PC-3 (cell line): Measurements from ENCODE around the gene MREG. TPM values are rescaled to one million over a fixed set of nuclear protein-coding genes. Genes with fewer than 3 reads are reported as not detected.

ENCODE experiments used
- ATAC-seq: fragments of 200-7000 bp; cut with Tn5 transposase; 2 replicates; pipeline ENCODE4 v1.9.1; 2020; ENCODE audit warnings: mild to moderate bottlenecking, moderate library complexity
- BruUV-seq: library from RNA; stranded (reverse); fragments of 400-500 nt; replicated peaks from 2 replicates; lab custom pipeline; 2021; lab: Mats Ljungman, UMichigan
- CTCF ChIA-PET: fragments of 300-600 bp; sonication (Branson Sonifier 250); formaldehyde crosslinking; loops from one replicate; lab custom pipeline; 2022; ENCODE audit warnings: antibody characterized with exemption; lab: Charles Lee
- POLR2A ChIA-PET: fragments of 300-600 bp; sonication (Branson Sonifier 250); formaldehyde crosslinking; loops from one replicate; lab custom pipeline; 2022; ENCODE audit warnings: antibody characterized with exemption; ENCODE audit not compliant: unreplicated experiment; lab: Charles Lee
- DNase-seq: peaks from one replicate; pipeline ENCODE4 v3.0.0-alpha.2; 2015
- H2AFZ ChIP-seq: fragments of 300-600 bp; sonication (generic); 2 replicates; pipeline ENCODE4 v1.6.0; 2016; ENCODE audit warnings: antibody characterized with exemption, low read length
- H3F3A ChIP-seq: fragments of 300-600 bp; sonication (generic); one replicate; pipeline ENCODE4 v1.6.0; 2017; ENCODE audit warnings: antibody characterized with exemption, low read length, control low read depth, mild to moderate bottlenecking; ENCODE audit not compliant: unreplicated experiment
- H3K27ac ChIP-seq: fragments of 300-600 bp; sonication (generic); 2 replicates; pipeline ENCODE4 v1.5.1; 2016; ENCODE audit warnings: mild to moderate bottlenecking, low read length
- H3K27me3 ChIP-seq: fragments of 300-600 bp; sonication (generic); 2 replicates; pipeline ENCODE4 v1.6.1; 2016; ENCODE audit warnings: low read length, mixed read lengths
- H3K36me3 ChIP-seq: fragments of 300-600 bp; sonication (generic); 2 replicates; pipeline ENCODE4 v1.6.1; 2016; ENCODE audit warnings: low read depth, mixed run types, low read length, mixed read lengths
- H3K4me1 ChIP-seq: fragments of 300-600 bp; sonication (generic); 2 replicates; pipeline ENCODE4 v1.5.1; 2016; ENCODE audit warnings: low read length; ENCODE audit not compliant: insufficient read depth
- H3K4me2 ChIP-seq: fragments of 300-600 bp; sonication (generic); 2 replicates; pipeline ENCODE4 v1.6.0; 2016; ENCODE audit warnings: low read length
- H3K4me3 ChIP-seq: fragments of 300-600 bp; sonication (generic); 2 replicates; pipeline ENCODE4 v1.5.1; 2016; ENCODE audit warnings: mild to moderate bottlenecking, low read length, mixed read lengths
- H3K79me2 ChIP-seq: fragments of 300-600 bp; sonication (generic); 2 replicates; pipeline ENCODE4 v1.6.1; 2017; ENCODE audit warnings: low read length, mixed read lengths
- H3K9ac ChIP-seq: fragments of 300-600 bp; sonication (generic); 2 replicates; pipeline ENCODE4 v1.6.0; 2016; ENCODE audit warnings: mild to moderate bottlenecking, low read length
- H3K9me2 ChIP-seq: fragments of 300-600 bp; sonication (generic); replicated peaks from 2 replicates; pipeline ENCODE4 v1.6.1; 2016; ENCODE audit warnings: mixed run types, low read length, mixed read lengths
- H3K9me3 ChIP-seq: fragments of 300-600 bp; sonication (generic); 2 replicates; pipeline ENCODE4 v1.6.1; 2016; ENCODE audit warnings: low read length, mixed read lengths
- H4K20me1 ChIP-seq: fragments of 300-600 bp; sonication (generic); 2 replicates; pipeline ENCODE4 v1.6.1; 2016; ENCODE audit warnings: low read length, mixed read lengths
- CTCF ChIP-seq: fragments of 300-600 bp; sonication (generic); conservative IDR thresholded peaks from 2 replicates; pipeline ENCODE4 v1.5.1; 2017; ENCODE audit warnings: antibody characterized with exemption, low read depth, mild to moderate bottlenecking, low read length
- EZH2 ChIP-seq: fragments of 300-600 bp; sonication (generic); IDR thresholded peaks from one replicate; pipeline ENCODE4 v1.6.1; 2017; ENCODE audit warnings: antibody characterized with exemption, mild to moderate bottlenecking, low read length; ENCODE audit not compliant: unreplicated experiment
- EZH2phosphoT487 ChIP-seq: fragments of 300-600 bp; sonication (generic); IDR thresholded peaks from 2 replicates; pipeline ENCODE4 v1.6.1; 2018; ENCODE audit warnings: mild to moderate bottlenecking, antibody characterized with exemption, low read length, borderline replicate concordance
- intact Hi-C: fragments of 100-400 bp; cut with micrococcal nuclease; formaldehyde crosslinking; loops from 2 replicates; pipeline ENCODE4 v1.9.0; 2023
- total RNA-seq: library from RNA; depleted of rRNA; stranded (reverse); fragments of >200 nt; gene quantifications from 2 replicates; pipeline ENCODE4 v1.2.3, GENCODE V29; 2014

The MREG gene
- total RNA-seq, 1 experiment from 2014 or later: 24.4 TPM

GRCh38 chr2:216033403-216033802 lies 20.1 kb upstream of the MREG start:
- intact Hi-C loops: loop anchor here (2.0 to 5.0 kb wide), 2 partner anchors 34 to 77 kb away; no protein-coding TSS in a partner anchor
- Histone ChIP-seq H3K9me2 (no peaks in the 10 kb centered on the region), H3F3A (no peaks in the 10 kb centered on the region), H3K27ac (no peak overlapping the region), H4K20me1 (no peaks in the 10 kb centered on the region), H3K36me3 (no peaks in the 10 kb centered on the region), H3K4me3 (no peak overlapping the region), H3K9ac (no peak overlapping the region), H3K27me3 (no peaks in the 10 kb centered on the region), H3K9me3 (no peaks in the 10 kb centered on the region), H3K4me2 (no peak overlapping the region), H2AFZ (no peak overlapping the region), H3K4me1 (peaks cover 13% of the 10 kb centered on the region), H3K79me2 (no peaks in the 10 kb centered on the region)
- TF ChIP-seq EZH2phosphoT487: no peak
- TF ChIP-seq EZH2: no peak
- TF ChIP-seq CTCF: no peak
- ChIA-PET CTCF (interaction anchor here (1.0 kb wide), 1 partner anchor 83 kb away, joined by 6 read pairs; no protein-coding TSS in a partner anchor), POLR2A (no interaction called here)
- ATAC-seq (no peak), DNase-seq (no peak)
- BruUV-seq: no TSS peak

- Histone ChIP-seq H3K9me3 (no peaks in the 10 kb centered on the region), H3K27ac (peak overlapping the region; percentile 8; the same call in 1 of the 2 replicates), H3K36me3 (no peaks in the 10 kb centered on the region), H3K27me3 (no peaks in the 10 kb centered on the region), H3K4me3 (no peak overlapping the region), H3K9me2 (no peaks in the 10 kb centered on the region), H3K4me2 (peak overlapping the region; percentile 23), H3K4me1 (peaks cover 13% of the 10 kb centered on the region), H3K79me2 (no peaks in the 10 kb centered on the region), H2AFZ (no peak overlapping the region), H3K9ac (no peak overlapping the region), H4K20me1 (no peaks in the 10 kb centered on the region), H3F3A (no peaks in the 10 kb centered on the region)
- DNase-seq (peak; percentile 49), ATAC-seq (peak; percentile 78)
- CTCF ChIA-PET: interaction anchor here (0.5 to 0.7 kb wide), 2 partner anchors 9 to 446 kb away, joined by 3 to 5 read pairs; no protein-coding TSS in a partner anchor
- POLR2A ChIA-PET: no interaction called here
- no TSS peak for BruUV-seq
- no peak for TF ChIP-seq EZH2
- no peak for TF ChIP-seq EZH2phosphoT487
- TF ChIP-seq CTCF: no peak
- intact Hi-C loops: loop anchor here (2.0 to 5.0 kb wide), 2 partner anchors 35 to 79 kb away; no protein-coding TSS in a partner anchor
Observed at GRCh38 chr2:216031960-216032689, 18.8 kb upstream of the MREG start.

- no peaks in the 10 kb centered on the region for H3K79me2 ChIP-seq
- no peak overlapping the region for H3K4me2 ChIP-seq
- no peaks in the 10 kb centered on the region for H3K9me2 ChIP-seq
- H3K27me3 ChIP-seq: no peaks in the 10 kb centered on the region
- H3K9me3 ChIP-seq: no peaks in the 10 kb centered on the region
- H3F3A ChIP-seq: no peaks in the 10 kb centered on the region
- H3K4me3 ChIP-seq: no peak overlapping the region
- no peak overlapping the region for H2AFZ ChIP-seq
- no peak overlapping the region for H3K27ac ChIP-seq
- intact Hi-C loops: loop anchor here (5.0 kb wide), 1 partner anchor 37 kb away; no protein-coding TSS in a partner anchor
- DNase-seq (no peak), ATAC-seq (no peak)
- ChIA-PET POLR2A (no interaction called here), CTCF (no interaction called here)
- no peak overlapping the region for H3K9ac ChIP-seq
- BruUV-seq: no TSS peak
- no peaks in the 10 kb centered on the region for H4K20me1 ChIP-seq
- no peak for TF ChIP-seq EZH2phosphoT487
- TF ChIP-seq CTCF: no peak
- H3K4me1 ChIP-seq: peaks cover 13% of the 10 kb centered on the region
- H3K36me3 ChIP-seq: no peaks in the 10 kb centered on the region
Observed at GRCh38 chr2:216030216-216030615, 16.9 kb upstream of the MREG start.
